Cardiac fibroblast (primary cell): Measurements from ENCODE around the gene AIFM1.
A peak's percentile ranks its signal among the peaks of the same experiment; 100 is the strongest.

Experiments
- DNase-seq, 2 donors: peaks; one replicate each; pipeline versions ENCODE4 v3.0.0 to v3.0.0-alpha.2; 2010; ENCODE audit warnings: low read depth in 2 of 2
- H3K4me3 ChIP-seq, 2 donors: replicated peaks in 1 of 2; 1 replicate in 1 of 2; 2 replicates in 1 of 2; pipeline ENCODE4 v1.5.1; 2011; ENCODE audit warnings: low read depth in 2 of 2, low read length in 2 of 2, mild to moderate bottlenecking in 2 of 2, moderate library complexity in 1 of 2
- CTCF ChIP-seq: IDR thresholded peaks from one replicate; pipeline ENCODE4 v1.5.1; 2011; ENCODE audit warnings: low read depth, mild to moderate bottlenecking, low read length, inconsistent platforms

The AIFM1 gene

GRCh38 chrX:130165703-130166502 is at the start of gene AIFM1:
Gene AIFM1, minus strand, starts transcription at chrX:130165841. Its CDS starts 185 bp downstream, at chrX:130165656.
- TF ChIP-seq CTCF: no peak
- peak within 1 kb of the TSS; percentile 66 to 72 for H3K4me3 ChIP-seq
- DNase-seq: peak; percentile 95 to 97

GRCh38 chrX:130213376-130213775 is 47.7 kb upstream of the AIFM1 start:
- no peak for DNase-seq
- H3K4me3 ChIP-seq: no peak overlapping the region
- TF ChIP-seq CTCF: no peak

GRCh38 chrX:130212371-130212770 is 46.7 kb upstream of the AIFM1 start:
- no peak for DNase-seq
- no peak for TF ChIP-seq CTCF
- H3K4me3 ChIP-seq: no peak overlapping the region

- H3K4me3 ChIP-seq: no peak overlapping the region
- DNase-seq: no peak
- no peak for TF ChIP-seq CTCF
These were observed 46.0 kb upstream of the AIFM1 start for GRCh38 chrX:130211415-130212186.

- TF ChIP-seq CTCF: no peak
- no peak for DNase-seq
- no peak overlapping the region for H3K4me3 ChIP-seq
These were observed 39.0 kb upstream of the AIFM1 start for GRCh38 chrX:130204647-130205046.

GRCh38 chrX:130197464-130197863 is 31.8 kb upstream of the AIFM1 start:
- DNase-seq: no peak
- no peak overlapping the region for H3K4me3 ChIP-seq
- no peak for TF ChIP-seq CTCF
